TTC549 (cell line): ENCODE data around the gene SEC14L3.

ENCODE experiments used
- FAIRE-seq: peaks from 2 replicates; lab custom pipeline; 2012; peaks lifted over from hg19 to GRCh38; lab: Jason Lieb, UNC

The SEC14L3 gene

DNA sequence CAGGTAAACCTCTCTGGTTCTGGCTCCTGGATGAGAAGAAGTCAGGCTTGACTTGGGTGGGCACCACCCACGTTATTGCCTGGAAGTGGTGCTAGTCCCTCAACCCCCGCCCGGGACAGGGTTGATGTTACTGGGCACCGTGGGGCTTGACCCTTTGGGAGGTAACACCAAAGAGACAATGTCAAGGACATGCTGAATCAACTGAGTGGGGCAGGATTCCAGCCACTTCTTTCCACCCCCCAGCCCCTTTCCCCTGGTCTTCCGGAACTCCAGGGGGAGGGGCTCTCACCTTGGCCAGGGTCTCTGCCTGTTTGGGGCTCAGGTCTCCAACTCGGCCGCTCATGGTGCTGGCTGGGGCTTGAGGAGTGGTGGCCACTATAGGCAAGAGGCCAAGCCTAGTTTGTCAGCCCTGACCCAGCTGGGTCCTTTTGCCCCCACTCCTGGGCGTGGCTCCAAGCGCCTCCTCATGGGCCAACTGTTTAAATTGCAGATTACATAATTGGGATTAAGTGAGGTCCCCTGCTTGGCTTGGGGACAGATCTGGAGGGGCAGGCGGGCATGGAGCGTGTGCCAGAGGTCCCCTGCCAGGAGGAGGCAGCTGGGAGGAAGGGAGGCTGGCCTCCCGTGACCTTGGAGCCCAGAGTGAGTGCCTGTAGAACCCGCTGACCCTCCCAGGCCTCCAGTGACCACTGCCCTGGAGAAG lies at the start of gene SEC14L3:
Gene SEC14L3 (minus strand): TSS at position 402 of the 703 bp plus-strand sequence. CDS start 59 bp downstream, at position 343.
- FAIRE-seq = no peak

DNA sequence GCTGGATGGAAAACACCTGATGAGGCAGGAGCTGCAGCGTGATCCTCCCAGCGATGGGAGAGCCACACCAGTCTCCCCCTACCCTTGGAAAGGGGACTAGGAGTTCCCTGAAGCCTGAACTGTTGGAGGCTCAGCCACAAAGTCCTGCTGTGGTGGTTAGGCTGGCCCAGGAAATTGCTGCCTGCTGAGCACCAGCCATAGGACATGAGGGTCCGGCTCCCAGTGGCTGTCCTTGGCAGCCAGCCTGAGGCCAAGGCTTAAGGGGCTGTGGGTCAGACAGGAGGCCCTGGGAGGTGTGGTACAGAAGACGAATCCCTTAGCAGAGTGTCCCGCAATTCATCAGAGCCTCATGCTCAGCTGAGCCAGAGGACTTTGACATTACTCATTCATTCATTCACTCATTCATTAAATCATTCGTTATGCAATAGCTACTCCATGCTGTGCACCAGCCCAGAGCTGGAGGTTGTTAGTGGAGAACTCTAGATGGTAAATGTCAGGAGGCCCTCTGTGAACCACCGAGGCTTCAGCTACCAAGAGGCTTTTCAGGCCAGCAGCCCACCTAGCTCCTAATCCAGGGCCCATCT lies 48.1 kb upstream of the SEC14L3 start:
- no peak for FAIRE-seq

DNA sequence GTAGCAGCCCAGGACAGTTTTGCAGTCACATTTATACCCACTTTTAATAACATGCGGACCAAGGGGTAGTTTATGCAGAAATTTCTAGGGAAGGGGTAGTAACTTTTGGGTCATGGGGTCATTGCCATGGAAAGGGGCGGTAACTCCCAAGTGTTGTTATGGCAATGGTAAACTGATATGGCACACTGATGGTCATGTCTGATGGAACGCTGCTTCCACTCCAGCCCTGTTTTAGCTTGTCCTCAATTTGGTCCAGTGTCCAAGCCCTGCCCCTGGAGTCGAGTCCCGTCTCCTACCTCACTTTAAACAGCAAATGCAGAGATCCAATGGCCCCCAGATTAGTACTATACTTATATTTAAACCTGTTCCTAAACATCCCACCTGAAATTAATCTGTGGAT lies 44.9 kb upstream of the SEC14L3 start:
- no peak for FAIRE-seq

DNA sequence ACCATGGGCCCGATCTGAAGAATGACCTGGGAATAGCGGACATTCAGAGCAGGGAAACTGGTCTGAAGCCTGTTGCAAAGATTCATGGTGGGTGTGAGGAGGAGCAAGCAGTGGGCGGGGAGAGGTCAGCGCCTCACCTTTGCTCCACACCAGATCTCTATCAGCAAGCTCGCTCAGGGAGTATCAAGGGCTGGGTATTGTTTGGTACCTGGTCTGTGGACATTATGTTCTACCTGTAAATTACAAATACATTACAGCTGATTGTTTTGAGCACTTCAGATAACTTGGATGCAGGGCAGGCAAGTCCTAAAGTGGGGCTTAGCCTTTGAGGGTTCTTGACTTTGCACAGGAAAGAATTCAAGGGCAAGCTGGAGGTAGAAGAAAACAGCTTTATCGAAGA lies 44.5 kb upstream of the SEC14L3 start:
- no peak for FAIRE-seq

DNA sequence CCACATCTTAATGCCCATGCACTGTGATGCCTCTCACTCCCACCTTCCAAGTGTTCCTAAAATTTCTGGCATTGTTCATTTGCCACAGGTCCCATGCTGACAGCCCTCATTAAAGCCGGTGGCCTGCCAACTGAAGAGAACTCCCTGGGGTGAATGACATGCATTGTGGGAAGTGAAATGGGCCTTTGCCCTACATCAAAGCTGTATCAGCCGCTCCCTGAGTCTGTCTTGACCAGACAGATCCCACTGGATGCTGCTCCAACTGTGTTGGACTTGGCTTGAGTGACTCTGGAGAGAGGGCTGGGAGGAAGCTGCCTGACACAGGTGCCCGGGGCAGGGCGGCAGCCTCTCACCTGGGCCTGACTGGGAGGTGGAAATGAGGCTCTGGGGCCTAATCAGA lies 42.4 kb upstream of the SEC14L3 start:
- no peak for FAIRE-seq

DNA sequence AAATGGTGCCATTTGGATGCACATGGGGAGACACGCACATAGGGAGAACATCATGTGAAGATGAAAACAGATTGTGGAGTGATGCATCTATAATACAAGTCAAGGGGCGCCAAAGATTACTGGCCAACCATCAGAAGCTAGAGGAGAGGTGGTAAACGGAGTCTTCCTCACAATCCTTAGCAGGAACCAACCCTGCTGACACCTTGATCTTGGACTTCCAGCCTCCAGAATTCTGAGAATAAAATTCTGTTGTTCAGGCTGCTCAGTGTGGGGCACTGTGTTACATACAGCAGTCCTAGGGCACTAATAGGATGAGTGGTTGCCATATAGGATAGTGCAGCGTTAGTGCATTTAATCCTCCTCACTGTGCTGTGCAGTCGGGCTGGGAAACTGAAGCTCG lies 41.6 kb upstream of the SEC14L3 start:
- no peak for FAIRE-seq

DNA sequence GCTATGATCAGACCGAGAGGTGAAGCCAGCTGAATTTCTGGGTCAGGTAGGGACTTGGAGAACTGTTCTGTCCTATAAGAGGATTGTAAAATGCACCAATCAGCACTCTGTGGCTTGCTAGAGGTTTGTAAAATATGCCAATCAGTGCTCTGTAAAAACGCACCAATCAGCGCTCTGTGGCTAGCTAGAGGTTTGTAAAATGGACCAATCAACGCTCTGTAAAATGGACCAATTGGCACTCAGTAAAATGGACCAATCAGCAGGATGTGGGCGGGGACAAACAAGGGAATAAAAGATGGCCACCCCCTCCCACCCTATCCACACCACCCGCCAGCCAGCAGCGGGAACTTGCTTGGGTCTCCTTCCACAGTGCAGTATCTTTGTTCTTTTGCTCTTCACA lies 40.1 kb upstream of the SEC14L3 start:
- FAIRE-seq = no peak

DNA sequence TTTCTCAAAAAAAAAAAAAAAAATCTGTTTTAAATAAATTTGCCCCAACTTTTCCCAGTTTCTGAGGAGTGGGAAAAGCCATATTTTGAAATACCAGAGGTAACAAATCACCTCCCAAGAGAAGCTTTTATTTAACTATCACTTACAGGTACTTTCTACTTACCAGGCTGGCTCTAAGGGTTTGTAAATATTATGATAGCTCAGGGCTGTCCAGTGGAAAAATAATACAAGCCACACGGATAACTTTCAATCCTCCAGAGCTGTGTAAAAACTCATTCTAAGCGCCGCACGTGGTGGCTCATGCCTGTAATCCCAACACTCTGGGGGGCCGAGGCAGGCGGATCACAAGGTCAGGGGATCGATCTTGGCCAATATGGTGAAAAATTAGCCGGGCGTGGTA lies 39.3 kb upstream of the SEC14L3 start:
- no peak for FAIRE-seq

DNA sequence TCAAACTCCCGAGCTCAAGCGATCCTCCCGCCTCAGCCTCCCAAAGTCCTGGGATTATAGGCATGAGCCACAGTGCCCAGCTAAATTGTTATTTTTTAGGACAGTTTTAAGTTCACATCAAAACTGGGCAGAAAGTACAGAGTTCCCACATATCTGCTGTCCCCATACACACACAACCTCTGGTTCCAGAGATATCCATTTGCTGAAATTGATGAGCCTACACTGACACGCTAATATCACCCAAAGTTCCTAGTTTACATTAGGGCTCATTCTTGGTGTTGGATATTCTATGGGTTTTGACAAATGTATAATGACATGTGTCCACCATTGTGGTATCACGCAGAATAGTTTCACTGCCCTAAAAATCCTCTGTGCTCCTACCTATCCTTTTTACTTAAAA lies 36.4 kb upstream of the SEC14L3 start:
- no peak for FAIRE-seq

DNA sequence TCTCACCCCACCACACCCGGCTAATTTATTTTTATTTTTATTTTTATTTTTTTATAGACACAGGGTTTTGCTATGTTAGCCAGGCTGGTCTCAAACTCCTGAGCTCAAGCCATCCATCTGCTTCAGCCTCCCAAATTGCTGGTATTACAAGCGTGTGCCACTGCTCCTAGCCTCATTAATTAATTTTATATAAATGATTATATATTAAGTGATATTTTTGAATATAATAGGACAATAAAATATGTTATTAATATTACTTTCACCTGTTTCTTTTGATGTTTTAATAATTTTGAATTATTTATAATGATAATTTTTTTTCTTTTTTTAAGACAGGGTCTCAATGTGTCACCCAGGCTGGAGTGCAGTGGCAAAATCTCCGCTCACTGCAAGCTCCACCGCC lies 35.9 kb upstream of the SEC14L3 start:
- no peak for FAIRE-seq

DNA sequence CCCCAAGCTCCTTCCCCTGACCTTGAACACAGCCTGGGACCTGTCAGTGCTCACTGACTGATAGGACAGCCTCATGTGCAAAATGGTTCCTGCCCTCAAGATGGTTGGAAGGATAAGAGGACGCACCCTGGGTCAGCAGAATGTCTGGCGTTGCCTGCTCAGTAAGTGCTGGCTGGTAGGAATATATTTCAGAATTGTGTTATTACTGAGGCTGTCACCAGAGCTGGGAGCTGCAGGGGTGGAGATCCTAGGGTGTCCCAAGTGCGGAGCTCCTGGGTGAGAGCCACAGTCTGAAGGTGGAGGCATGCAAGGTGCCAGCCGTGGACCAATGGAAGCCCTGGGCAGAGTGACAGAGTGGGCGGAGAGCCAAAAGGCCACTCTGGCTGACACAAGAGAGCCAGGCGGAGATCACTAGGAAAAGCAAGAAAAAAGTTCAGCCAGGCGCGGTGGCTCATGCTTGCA lies 34.7 kb upstream of the SEC14L3 start:
- no peak for FAIRE-seq

DNA sequence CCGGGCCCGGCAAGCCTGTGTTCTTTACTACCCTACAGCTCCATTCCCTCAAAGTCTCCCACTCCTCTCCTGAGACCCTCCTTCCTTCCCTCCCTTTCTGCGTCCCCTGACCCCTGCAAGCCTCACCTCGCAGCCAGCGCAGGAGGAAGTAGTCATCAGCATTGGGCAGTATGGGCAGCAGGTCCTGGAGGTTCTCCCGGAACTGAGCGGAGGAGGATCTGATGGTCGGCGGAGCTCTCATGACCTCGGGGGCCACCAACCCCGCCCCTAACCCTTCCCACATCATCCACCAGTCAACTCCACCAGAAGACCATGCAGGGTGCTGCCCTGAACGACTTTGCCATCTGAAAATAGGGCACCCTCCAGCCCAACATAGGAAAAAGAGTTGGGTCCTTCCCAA lies 31.7 kb upstream of the SEC14L3 start:
- FAIRE-seq = no peak

DNA sequence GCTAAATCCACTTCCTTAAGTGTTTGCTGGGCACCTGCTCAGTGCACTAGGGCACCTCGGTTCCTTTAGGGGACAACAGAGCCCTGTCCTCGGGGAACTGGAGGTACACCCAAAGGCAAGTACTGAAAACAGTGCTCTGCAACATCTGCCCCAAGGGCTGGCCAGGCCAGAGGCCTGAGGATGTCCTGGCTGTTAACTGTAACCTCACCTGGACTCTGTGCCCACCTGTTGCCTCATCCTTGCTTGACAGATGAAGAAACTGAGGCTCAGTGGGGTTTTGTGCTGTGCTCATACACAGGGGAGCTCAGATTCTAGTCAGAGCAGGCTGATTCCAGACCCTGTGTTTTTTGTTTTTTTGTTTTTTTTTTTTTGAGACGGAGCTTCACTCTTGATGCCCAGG lies 31.1 kb upstream of the SEC14L3 start:
- FAIRE-seq = no peak

DNA sequence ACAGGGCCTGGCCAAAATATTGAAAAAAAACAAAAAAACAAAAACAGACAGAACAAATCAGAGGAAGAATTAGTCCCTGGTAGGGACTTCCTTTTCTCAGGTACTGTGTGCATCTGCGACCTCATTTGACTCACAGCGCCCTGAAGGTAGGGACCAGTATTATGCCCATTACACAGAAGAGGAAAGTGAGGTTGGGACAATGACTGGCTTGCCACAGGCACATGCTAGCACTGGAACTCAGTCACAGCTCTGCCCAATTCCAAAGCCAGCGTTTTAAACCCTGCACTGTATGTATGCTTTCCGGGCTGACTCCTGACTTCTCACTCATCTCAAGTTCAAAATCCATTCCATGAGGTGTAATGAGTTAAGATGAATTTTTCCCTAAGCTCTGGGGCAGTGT lies 30.3 kb upstream of the SEC14L3 start:
- no peak for FAIRE-seq

DNA sequence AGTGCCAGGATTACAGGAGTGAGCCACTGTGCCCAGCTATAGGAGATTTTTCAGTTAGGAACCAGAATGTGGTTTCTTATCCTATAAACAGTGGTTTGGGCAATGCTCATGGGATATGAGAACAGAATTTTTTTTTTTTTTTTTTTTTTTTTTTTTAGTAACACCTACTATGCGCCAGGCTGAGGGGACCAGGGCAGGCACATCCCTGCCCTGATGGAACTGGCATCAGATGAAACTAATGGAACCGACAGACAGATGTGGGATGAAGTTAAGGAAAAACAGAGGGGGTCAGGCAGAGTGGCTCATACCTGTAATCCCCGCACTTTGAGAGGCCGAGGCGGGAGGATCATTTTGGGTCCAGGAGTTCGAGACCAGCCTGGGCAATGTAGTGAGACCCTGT lies 28.8 kb upstream of the SEC14L3 start:
- FAIRE-seq = no peak

DNA sequence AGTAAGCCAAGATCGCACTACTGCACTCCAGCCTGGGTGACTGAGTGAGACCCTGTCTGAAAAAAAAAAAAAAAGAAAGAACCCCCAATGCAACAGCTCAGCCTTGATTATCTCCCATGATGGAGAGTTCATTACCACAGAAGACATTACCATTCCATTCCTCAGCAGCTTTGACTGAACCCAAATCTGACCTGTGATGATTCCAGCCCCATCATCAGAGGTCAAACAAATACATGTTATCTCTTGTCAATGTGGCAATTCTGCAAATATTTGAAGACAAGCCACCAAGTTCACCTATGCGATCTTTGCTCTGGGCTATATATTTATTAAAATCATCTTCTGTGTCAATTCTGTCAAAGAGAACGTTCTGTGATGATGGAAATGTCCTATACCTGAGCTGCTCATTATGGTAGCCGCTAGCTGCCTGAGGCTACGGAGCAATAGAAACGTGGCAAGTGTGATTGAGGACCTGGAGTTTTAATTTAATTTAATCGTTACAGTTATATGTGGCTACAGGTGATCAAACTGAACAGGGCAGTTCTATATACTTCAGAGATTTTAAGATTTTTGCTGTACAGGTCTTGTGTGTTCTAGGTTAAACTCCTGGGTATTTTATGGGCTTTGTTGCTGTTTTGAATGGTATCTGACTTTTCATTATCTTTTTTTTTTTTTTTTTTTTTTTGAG lies 25.8 kb upstream of the SEC14L3 start:
- FAIRE-seq = no peak

DNA sequence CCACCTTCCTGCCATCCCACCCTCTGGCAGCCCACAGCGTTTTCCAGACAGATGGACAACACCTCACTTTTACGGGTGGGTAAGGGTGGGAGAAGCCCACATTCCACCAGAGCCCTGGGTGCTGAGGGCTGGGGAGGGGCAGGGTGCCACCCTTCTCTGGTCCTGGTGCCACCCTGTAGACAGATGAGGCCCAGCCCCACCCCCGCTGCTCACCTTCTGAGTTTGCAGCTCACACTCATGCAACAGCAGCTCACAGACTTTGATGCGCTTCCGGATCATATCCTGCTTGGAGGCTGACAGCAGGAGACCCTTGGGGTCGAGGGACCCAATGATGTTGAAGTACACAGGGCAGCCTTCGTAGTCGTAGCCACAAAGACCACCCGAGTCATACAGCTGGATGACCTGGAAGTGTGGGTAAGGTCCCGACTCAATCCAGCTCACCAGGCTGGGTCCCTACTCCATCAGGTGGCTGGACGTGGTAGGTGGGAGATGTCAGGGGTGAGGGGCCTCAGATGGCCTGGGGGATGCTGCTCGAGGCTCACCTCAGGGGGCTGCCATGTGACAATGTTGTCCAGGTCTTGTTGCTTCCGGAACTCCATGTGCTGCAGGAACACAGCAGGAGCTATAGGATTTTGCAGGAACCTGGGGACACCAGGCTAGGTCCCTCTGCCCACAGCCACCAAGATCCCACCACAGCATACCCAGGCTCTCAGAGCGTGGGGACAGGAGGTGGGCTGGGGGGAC lies 23.4 kb upstream of the SEC14L3 start:
- no peak for FAIRE-seq

DNA sequence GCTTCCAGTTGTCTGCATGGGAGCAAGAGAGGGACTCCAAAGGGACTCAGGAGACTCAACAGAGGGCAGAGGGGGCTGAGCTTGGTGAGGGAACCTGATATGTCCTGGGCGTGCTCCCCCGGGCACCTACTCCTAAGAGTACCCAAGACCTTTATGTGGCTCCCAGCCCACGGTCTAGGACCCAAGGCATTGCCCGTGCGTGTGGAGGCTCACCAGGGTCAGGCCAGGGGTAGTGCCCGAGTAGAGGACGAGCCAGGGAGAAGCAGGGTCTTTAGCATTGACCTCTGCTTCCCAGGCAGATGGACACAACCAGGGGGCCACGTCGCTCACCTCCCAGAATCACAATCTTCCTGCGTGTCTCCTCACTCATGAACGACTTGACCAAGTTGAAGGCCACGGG lies 20.3 kb upstream of the SEC14L3 start:
- no peak for FAIRE-seq

DNA sequence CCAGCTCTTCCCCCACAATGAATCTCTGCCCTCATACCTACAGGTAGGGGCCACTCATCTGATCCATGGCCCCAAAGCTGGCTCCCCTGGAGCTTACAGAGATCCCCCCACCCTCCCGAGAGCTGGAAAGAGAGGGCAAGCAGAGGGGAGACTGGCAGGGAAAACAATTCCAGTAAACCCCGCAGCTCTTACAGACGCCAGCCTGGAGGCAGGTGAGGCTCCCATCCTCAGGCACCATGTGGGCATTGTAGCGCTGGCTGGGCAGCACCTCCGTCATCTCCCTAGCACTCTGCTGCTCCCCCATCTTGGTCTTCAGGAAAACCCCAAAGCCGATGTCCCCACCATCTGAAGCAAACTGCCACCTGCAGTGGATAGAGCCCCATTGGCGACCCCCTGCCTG lies 19.6 kb upstream of the SEC14L3 start:
- no peak for FAIRE-seq

DNA sequence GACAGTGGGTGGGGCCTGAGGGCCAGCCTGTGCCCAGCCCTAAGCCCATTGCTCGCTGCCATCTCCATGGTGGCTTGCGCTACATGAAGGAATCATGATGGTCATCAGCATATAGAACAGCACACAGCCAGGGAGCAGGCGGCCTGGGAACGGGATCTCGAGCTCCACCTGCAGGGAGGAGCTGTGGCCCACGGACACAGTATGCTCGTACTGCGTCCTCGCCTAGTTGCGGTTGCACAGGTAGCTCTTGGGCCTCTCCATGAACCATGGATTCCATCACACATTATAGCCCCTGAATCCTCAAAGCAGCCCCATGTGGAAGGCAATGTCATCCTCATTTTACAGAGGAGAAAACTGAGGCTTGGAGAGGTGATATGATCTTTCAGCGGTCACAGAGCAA lies 18.6 kb upstream of the SEC14L3 start:
- FAIRE-seq = no peak

DNA sequence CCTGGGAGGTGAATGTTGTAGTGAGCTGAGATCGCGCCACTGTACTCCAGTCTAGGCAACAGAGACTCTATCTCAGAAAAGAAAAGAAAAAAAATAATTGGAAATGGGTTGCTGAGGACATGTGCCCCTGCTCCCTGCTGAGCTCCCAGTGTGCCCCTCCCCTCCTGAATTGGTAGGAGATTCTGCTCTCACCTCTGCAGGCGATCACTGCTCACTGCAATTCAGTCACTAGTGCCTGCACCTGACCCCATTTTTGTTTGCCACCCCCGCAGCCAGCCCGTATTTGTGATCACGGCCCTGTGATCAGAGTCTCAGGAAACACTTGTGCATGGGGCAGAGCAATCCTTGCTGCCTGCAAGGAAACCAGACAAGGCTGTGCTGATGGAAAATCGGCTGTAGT lies 16.3 kb upstream of the SEC14L3 start:
- FAIRE-seq = no peak

DNA sequence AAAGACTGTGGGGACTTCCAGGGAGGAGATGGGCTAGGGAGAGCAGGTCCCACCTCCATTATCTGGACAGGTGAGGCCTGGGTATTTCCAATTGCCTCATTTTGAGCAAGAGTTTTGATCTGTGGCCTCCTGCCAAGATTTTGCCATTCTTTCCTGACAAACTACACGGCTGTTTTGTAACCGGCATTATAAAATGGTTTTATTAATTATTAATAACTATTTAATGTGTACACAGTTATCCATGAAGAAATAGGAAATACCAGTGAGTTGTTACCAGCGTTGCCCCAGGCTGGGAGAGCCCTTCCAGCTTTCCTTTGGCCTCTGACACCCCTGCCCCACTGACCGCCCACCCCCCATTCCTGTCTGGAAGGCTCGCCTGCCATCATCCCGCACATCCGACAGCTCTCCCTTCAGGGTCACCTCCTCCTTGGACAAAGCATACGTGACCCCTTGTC lies 14.9 kb upstream of the SEC14L3 start:
- no peak for FAIRE-seq

DNA sequence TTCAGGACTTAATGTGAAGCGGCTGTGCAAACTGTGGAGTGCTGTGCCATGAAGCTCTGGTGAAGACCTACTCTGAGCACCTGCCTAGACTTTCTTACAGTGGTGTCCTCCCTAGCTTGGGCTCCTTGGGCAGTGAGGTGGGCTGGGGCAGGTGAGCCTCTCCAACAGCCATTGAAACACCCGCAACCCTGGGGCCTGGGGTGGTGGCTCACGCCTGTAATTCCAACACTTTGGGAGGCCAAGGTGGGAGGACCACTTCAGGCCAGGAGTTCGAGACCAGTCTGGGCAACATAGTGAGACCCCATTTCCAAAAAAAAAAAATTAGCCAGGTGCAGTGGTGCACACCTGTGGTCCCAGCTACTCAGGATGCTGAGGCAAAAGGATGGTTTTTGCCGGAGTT lies 14.3 kb upstream of the SEC14L3 start:
- FAIRE-seq = no peak
